IMR-90 (cell line): ENCODE measurements around the gene GLIS1. TPM values are rescaled to one million over a fixed set of nuclear protein-coding genes. Genes with fewer than 3 reads are reported as not detected.

Source experiments
- ATAC-seq: fragments of 200-7000 bp; cut with Tn5 transposase; 2 replicates; pipeline ENCODE4 v1.9.1; 2020; ENCODE audit warnings: low read depth, mild to moderate bottlenecking, moderate library complexity
- BruUV-seq: library from RNA; stranded (reverse); fragments of 400-500 nt; replicated peaks from 2 replicates; lab custom pipeline; 2021; lab: Mats Ljungman, UMichigan
- CTCF ChIA-PET: fragments of 300-600 bp; formaldehyde crosslinking; extraction: SDS; loops from one replicate; lab custom pipeline; 2021; ENCODE audit warnings: antibody characterized with exemption; lab: Yijun Ruan, JAX
- POLR2A ChIA-PET: fragments of 300-600 bp; sonication (Branson Sonifier 250); formaldehyde crosslinking; loops from one replicate; lab custom pipeline; 2022; ENCODE audit warnings: antibody characterized with exemption; ENCODE audit not compliant: unreplicated experiment; lab: Charles Lee
- DNase-seq: peaks from one replicate; pipeline ENCODE4 v3.0.0; 2013
- H2AFZ ChIP-seq: replicated peaks from 2 replicates; pipeline ENCODE3; 2013; ENCODE audit warnings: low read length, mild to moderate bottlenecking; ENCODE audit not compliant: poor library complexity
- H2AK5ac ChIP-seq: 2 replicates; pipeline ENCODE4 v1.6.1; 2013; ENCODE audit warnings: low read depth, low read length, inconsistent platforms
- H2AK9ac ChIP-seq: replicated peaks from 2 replicates; pipeline ENCODE3; 2013; ENCODE audit warnings: mild to moderate bottlenecking, low read depth, low read length, moderate library complexity; ENCODE audit not compliant: poor library complexity
- H2BK120ac ChIP-seq: 2 replicates; pipeline ENCODE4 v1.6.1; 2013; ENCODE audit warnings: low read depth, low read length, inconsistent platforms
- H2BK15ac ChIP-seq: 3 replicates; pipeline ENCODE4 v1.6.1; 2013; ENCODE audit warnings: low read depth, low read length, inconsistent platforms
- H2BK20ac ChIP-seq: 2 replicates; pipeline ENCODE4 v1.6.1; 2013; ENCODE audit warnings: low read depth, mild to moderate bottlenecking, inconsistent platforms, low read length, moderate library complexity
- H2BK5ac ChIP-seq: 2 replicates; pipeline ENCODE4 v1.6.1; 2013; ENCODE audit warnings: mild to moderate bottlenecking, low read depth, low read length, inconsistent platforms; ENCODE audit not compliant: poor library complexity, severe bottlenecking
- H3K14ac ChIP-seq: replicated peaks from 2 replicates; pipeline ENCODE4 v1.6.1; 2013; ENCODE audit warnings: low read depth, low read length, inconsistent platforms
- H3K18ac ChIP-seq: 2 replicates; pipeline ENCODE4 v1.6.1; 2013; ENCODE audit warnings: low read depth, low read length, control low read depth
- H3K23ac ChIP-seq: 2 replicates; pipeline ENCODE4 v1.6.1; 2013; ENCODE audit warnings: low read depth, low read length, inconsistent platforms
- H3K27ac ChIP-seq: 2 replicates; pipeline ENCODE4 v1.5.1; 2013; ENCODE audit warnings: mild to moderate bottlenecking, control low read depth, low read length; ENCODE audit not compliant: insufficient read depth
- H3K27me3 ChIP-seq: 2 replicates; pipeline ENCODE4 v1.6.1; 2013; ENCODE audit warnings: low read length; ENCODE audit not compliant: control insufficient read depth, insufficient read depth
- H3K36me3 ChIP-seq: 2 replicates; pipeline ENCODE4 v1.6.1; 2013; ENCODE audit warnings: low read length, mixed read lengths; ENCODE audit not compliant: control insufficient read depth, insufficient read depth
- H3K4ac ChIP-seq: 2 replicates; pipeline ENCODE4 v1.6.1; 2013; ENCODE audit warnings: low read depth, low read length, inconsistent platforms
- H3K4me1 ChIP-seq: 2 replicates; pipeline ENCODE4 v1.6.1; 2013; ENCODE audit warnings: low read length, mixed read lengths; ENCODE audit not compliant: control insufficient read depth, insufficient read depth
- H3K4me2 ChIP-seq: 2 replicates; pipeline ENCODE4 v1.6.1; 2013; ENCODE audit warnings: low read depth, mild to moderate bottlenecking, control low read depth, low read length, moderate library complexity
- H3K4me3 ChIP-seq: 2 replicates; pipeline ENCODE4 v1.5.1; 2013; ENCODE audit warnings: low read depth, mild to moderate bottlenecking, control low read depth, low read length, moderate library complexity; ENCODE audit not compliant: insufficient read depth
- H3K56ac ChIP-seq: 2 replicates; pipeline ENCODE4 v1.6.1; 2013; ENCODE audit warnings: low read length, inconsistent platforms; ENCODE audit not compliant: insufficient read depth; ENCODE audit errors: extremely low read depth
- H3K79me1 ChIP-seq, 2 experiments: 2 replicates each; pipeline ENCODE4 v1.6.1; 2013; ENCODE audit warnings: low read length in 2 of 2, inconsistent platforms in 1 of 2, low read depth in 1 of 2
- H3K9ac ChIP-seq: 2 replicates; pipeline ENCODE4 v1.6.1; 2013; ENCODE audit warnings: low read depth, low read length, control low read depth
- H3K9me1 ChIP-seq: 2 replicates; pipeline ENCODE4 v1.6.1; 2013; ENCODE audit warnings: low read length, inconsistent platforms; ENCODE audit not compliant: insufficient read depth
- H3K9me3 ChIP-seq: 2 replicates; pipeline ENCODE4 v1.6.1; 2013; ENCODE audit warnings: low read length; ENCODE audit not compliant: control insufficient read depth, insufficient read depth
- H4K20me1 ChIP-seq: 2 replicates; pipeline ENCODE4 v1.6.1; 2013; ENCODE audit warnings: low read length, inconsistent platforms; ENCODE audit not compliant: insufficient read depth
- H4K5ac ChIP-seq: 2 replicates; pipeline ENCODE4 v1.6.1; 2013; ENCODE audit warnings: mild to moderate bottlenecking, low read depth, low read length, control low read depth
- H4K8ac ChIP-seq, 2 experiments: 2 replicates each; pipeline ENCODE4 v1.6.1; 2013; ENCODE audit warnings: low read depth in 2 of 2, low read length in 2 of 2, control low read depth in 1 of 2, inconsistent platforms in 1 of 2
- H4K91ac ChIP-seq: 2 replicates; pipeline ENCODE4 v1.6.1; 2013; ENCODE audit warnings: low read depth, low read length, inconsistent platforms; ENCODE audit not compliant: insufficient read depth
- CHD1 ChIP-seq: IDR thresholded peaks from 2 replicates; pipeline ENCODE4 v1.6.1; 2012; ENCODE audit warnings: low read depth, low read length, improper control_type of control experiment
- CTCF ChIP-seq: conservative IDR thresholded peaks from 2 replicates; pipeline ENCODE4 v1.5.1; 2012; ENCODE audit warnings: mild to moderate bottlenecking, low read depth, low read length, improper control_type of control experiment
- ELK1 ChIP-seq: fragments of 150-350 bp; IDR thresholded peaks from 2 replicates; pipeline ENCODE4 v1.6.1; 2016; ENCODE audit warnings: low read depth, mild to moderate bottlenecking, low read length, moderate library complexity, borderline replicate concordance
- FOS ChIP-seq: fragments of 150-350 bp; IDR thresholded peaks from 2 replicates; pipeline ENCODE4 v1.6.1; 2016; ENCODE audit warnings: low read depth, low read length
- MAFK ChIP-seq: IDR thresholded peaks from 2 replicates; pipeline ENCODE4 v1.6.1; 2012; ENCODE audit warnings: low read depth, low read length, improper control_type of control experiment
- MXI1 ChIP-seq: IDR thresholded peaks from 2 replicates; pipeline ENCODE4 v1.6.1; 2012; ENCODE audit warnings: low read depth, mild to moderate bottlenecking, low read length, moderate library complexity, borderline replicate concordance
- POLR2A ChIP-seq: IDR thresholded peaks from 2 replicates; pipeline ENCODE4 v1.6.1; 2012; ENCODE audit warnings: mild to moderate bottlenecking, low read depth, low read length
- RCOR1 ChIP-seq: IDR thresholded peaks from 2 replicates; pipeline ENCODE4 v1.6.1; 2012; ENCODE audit warnings: mild to moderate bottlenecking, low read length, improper control_type of control experiment; ENCODE audit not compliant: insufficient replicate concordance
- RFX5 ChIP-seq: IDR thresholded peaks from 2 replicates; pipeline ENCODE4 v1.8.0; 2012; ENCODE audit warnings: low read depth, mild to moderate bottlenecking, low read length, moderate library complexity
- USF2 ChIP-seq: fragments of 150-350 bp; IDR thresholded peaks from 2 replicates; pipeline ENCODE4 v1.6.1; 2017; ENCODE audit warnings: mild to moderate bottlenecking, antibody characterized with exemption, low read length, low read depth
- WGBS, 2 experiments: methylation state at CpG; one replicate each; pipeline versions ENCODE4 v1.1.5 to v1.1.7; 2013; ENCODE audit warnings: missing lambda C conversion rate in 2 of 2; ENCODE audit not compliant: insufficient read length in 1 of 2; ENCODE audit errors: extremely low coverage in 2 of 2; 5-methylcytosine and 5-hydroxymethylcytosine counted together
- dilution Hi-C: fragments of 300-500 bp; cut with HindIII; formaldehyde crosslinking; loops from one replicate; pipeline ENCODE4 v1.14.3; 2018; ENCODE audit warnings: low sequenced_read_pairs; ENCODE audit not compliant: unreplicated experiment
- in situ Hi-C: fragments of 300-500 bp; cut with MboI; formaldehyde crosslinking; loops from 3 replicates; pipeline ENCODE4 v1.14.3; 2019; ENCODE audit warnings: low sequenced_read_pairs, inconsistent platforms, mixed read lengths
- intact Hi-C: fragments of 100-400 bp; cut with micrococcal nuclease; formaldehyde crosslinking; loops from 2 replicates; pipeline ENCODE4 v1.10.0; 2022
- polyA plus RNA-seq, 3 experiments: library from polyadenylated mRNA; depleted of rRNA; stranded (reverse); fragments of >200 nt; gene quantifications; 2 replicates each; pipeline ENCODE4 v1.2.3, GENCODE V29; 2012; ENCODE audit warnings: low replicate concordance in 1 of 3
- total RNA-seq: library from RNA; depleted of rRNA; stranded (reverse); fragments of >200 nt; gene quantifications from 2 replicates; pipeline ENCODE4 v1.2.3, GENCODE V29; 2012

The GLIS1 gene
- total and polyA plus RNA-seq, 2 of the 4 experiments (the other 2 are of a cell fraction): 0.18 to 2.3 TPM

- TF ChIP-seq CHD1: no peak
Observed at GRCh38 chr1:53545663-53546408, 193.1 kb downstream of the GLIS1 start (continued).

GRCh38 chr1:53544728-53545515, 194.0 kb downstream of the GLIS1 start:
- no peak overlapping the region for H3K4ac ChIP-seq
- POLR2A ChIA-PET: no interaction called here

More at GRCh38 chr1:53544728-53545515, 194.0 kb downstream of the GLIS1 start:
- H4K20me1 ChIP-seq: no peaks in the 10 kb centered on the region; the same call in 1 of the 2 replicates
- ATAC-seq (no peak), DNase-seq (no peak)
- H2BK120ac ChIP-seq: no peak overlapping the region
- H3K27ac ChIP-seq: no peak overlapping the region
- H3K56ac ChIP-seq: no peak overlapping the region
- H3K9me3 ChIP-seq: no peaks in the 10 kb centered on the region
- no peak overlapping the region for H3K18ac ChIP-seq
- H2BK20ac ChIP-seq: no peak overlapping the region; the same call in 1 of the 2 replicates
- no peak overlapping the region for H3K4me3 ChIP-seq
- H4K5ac ChIP-seq: no peak overlapping the region
- no peak overlapping the region for H4K91ac ChIP-seq
- dilution Hi-C loops: no loop called here
- no peak overlapping the region for H3K14ac ChIP-seq
- no peak overlapping the region for H2AK5ac ChIP-seq
- H4K8ac ChIP-seq: no peak overlapping the region
- no peak overlapping the region for H3K4me2 ChIP-seq
- BruUV-seq: no TSS peak
- peaks cover 0 to 16% of the 10 kb centered on the region in 2 experiments; a peak in 2 of 4 replicates for H3K79me1 ChIP-seq
- CTCF ChIA-PET: no interaction called here
- peaks cover 28% of the 10 kb centered on the region for H3K4me1 ChIP-seq
- in situ Hi-C loops: no loop called here
- no peak overlapping the region for H2BK5ac ChIP-seq
- H3K9ac ChIP-seq: no peak overlapping the region
- no peaks in the 10 kb centered on the region for H3K27me3 ChIP-seq
- H3K9me1 ChIP-seq: peaks cover 26% of the 10 kb centered on the region
- no peak overlapping the region for H2AK9ac ChIP-seq
- H2BK15ac ChIP-seq: no peak overlapping the region
- WGBS, 2 experiments: no CpG with 5 or more reads among the region's 6 CpGs
- no peak overlapping the region for H3K23ac ChIP-seq
- no peaks in the 10 kb centered on the region for H3K36me3 ChIP-seq
- no peak overlapping the region for H2AFZ ChIP-seq
- intact Hi-C loops: no loop called here
- TF ChIP-seq RCOR1 (no peak), ELK1 (no peak), USF2 (no peak), POLR2A (no peak), RFX5 (no peak), MXI1 (no peak), MAFK (no peak), CHD1 (no peak), CTCF (no peak), FOS (no peak)
